Endothelial cell of umbilical vein (primary cell): Measurements from ENCODE around the gene SLC7A6. TPM values are rescaled to one million over a fixed set of nuclear protein-coding genes. Genes with fewer than 3 reads are reported as not detected.

ENCODE experiments used
- BruUV-seq: library from RNA; stranded (reverse); fragments of 400-500 nt; replicated peaks from 2 replicates; lab custom pipeline; 2021; lab: Mats Ljungman, UMichigan
- CTCF ChIA-PET: fragments of 300-600, 350-600 bp; sonication (Branson Sonifier 250); formaldehyde crosslinking; loops from one replicate; lab custom pipeline; 2021; ENCODE audit warnings: antibody characterized with exemption, inconsistent platforms; lab: Charles Lee
- POLR2A ChIA-PET: fragments of 300-600, 350-600 bp; sonication (Branson Sonifier 250); formaldehyde crosslinking; loops from one replicate; lab custom pipeline; 2021; ENCODE audit warnings: antibody characterized with exemption, inconsistent platforms; lab: Charles Lee
- DNase-seq: peaks from one replicate; pipeline ENCODE4 v3.0.0-alpha.2; 2011; ENCODE audit warnings: low read depth, low spot score
- FAIRE-seq: peaks from 2 replicates; lab custom pipeline; 2011; peaks lifted over from hg19 to GRCh38; lab: Jason Lieb, UNC
- H2AFZ ChIP-seq: 2 replicates; pipeline ENCODE4 v1.6.0; 2012; ENCODE audit warnings: low read depth, low read length, control low read depth, inconsistent platforms
- H3K27ac ChIP-seq: 2 replicates; pipeline ENCODE4 v1.5.1; 2011; ENCODE audit warnings: low read depth, mild to moderate bottlenecking, control low read depth, low read length, moderate library complexity; ENCODE audit not compliant: insufficient read depth
- H3K27me3 ChIP-seq, 2 experiments: 2 replicates each; pipeline versions ENCODE4 v1.6.0 to v1.6.1; 2011; ENCODE audit warnings: low read length in 2 of 2, mixed read lengths in 1 of 2; ENCODE audit not compliant: control insufficient read depth in 2 of 2, insufficient read depth in 2 of 2
- H3K36me3 ChIP-seq, 2 experiments: 2 replicates in 1 of 2; 3 replicates in 1 of 2; pipeline ENCODE4 v1.5.1; 2011; ENCODE audit warnings: low read length in 2 of 2, mild to moderate bottlenecking in 1 of 2, moderate library complexity in 1 of 2; ENCODE audit not compliant: control insufficient read depth in 2 of 2, insufficient read depth in 2 of 2; ENCODE audit errors: extremely low read depth in 1 of 2
- H3K4me1 ChIP-seq: 3 replicates; pipeline ENCODE4 v1.5.1; 2011; ENCODE audit warnings: mild to moderate bottlenecking, low read length; ENCODE audit not compliant: control insufficient read depth, insufficient read depth; ENCODE audit errors: extremely low read depth
- H3K4me2 ChIP-seq: 2 replicates; pipeline ENCODE4 v1.6.1; 2011; ENCODE audit warnings: low read length, control low read depth, mixed read lengths; ENCODE audit not compliant: insufficient read depth
- H3K4me3 ChIP-seq, 3 experiments: fragments of 200-600 bp in 1 of 3; sonication (generic), shearing (Covaris generic) in 1 of 3; replicated peaks in 1 of 3; 2 replicates each; pipeline ENCODE4 v1.5.1; 2011 to 2016; ENCODE audit warnings: control low read depth in 3 of 3, low read length in 3 of 3, mild to moderate bottlenecking in 2 of 3, inconsistent platforms in 1 of 3, low read depth in 1 of 3, moderate library complexity in 1 of 3; ENCODE audit not compliant: insufficient read depth in 1 of 3
- H3K79me2 ChIP-seq: 2 replicates; pipeline ENCODE4 v1.6.0; 2012; ENCODE audit warnings: low read length, inconsistent platforms; ENCODE audit not compliant: control insufficient read depth, insufficient read depth
- H3K9ac ChIP-seq: replicated peaks from 2 replicates; pipeline ENCODE3; 2011; ENCODE audit warnings: low read length, control low read depth; ENCODE audit not compliant: insufficient read depth; ENCODE audit errors: extremely low read depth
- H3K9me1 ChIP-seq: replicated peaks from 3 replicates; pipeline ENCODE4 v1.6.0; 2011; ENCODE audit warnings: mild to moderate bottlenecking, low read length; ENCODE audit not compliant: control insufficient read depth, insufficient read depth; ENCODE audit errors: extremely low read depth
- H3K9me3 ChIP-seq: replicated peaks from 2 replicates; pipeline ENCODE4 v1.5.1; 2012; ENCODE audit warnings: low read length, inconsistent platforms; ENCODE audit not compliant: control insufficient read depth, insufficient read depth
- H4K20me1 ChIP-seq: replicated peaks from 2 replicates; pipeline ENCODE3; 2011; ENCODE audit warnings: mild to moderate bottlenecking, low read length; ENCODE audit not compliant: control insufficient read depth, insufficient read depth; ENCODE audit errors: extremely low read depth
- CTCF ChIP-seq, 2 donors: IDR thresholded peaks; 1 replicate in 1 of 2; 2 replicates in 1 of 2; pipeline ENCODE4 v1.5.1; 2011; ENCODE audit warnings: low read length in 2 of 2, mild to moderate bottlenecking in 2 of 2, moderate library complexity in 2 of 2, control low read depth in 1 of 2, inconsistent platforms in 1 of 2, low read depth in 1 of 2; ENCODE audit not compliant: insufficient read depth in 1 of 2; ENCODE audit errors: extremely low read depth in 1 of 2
- EZH2 ChIP-seq: IDR thresholded peaks from 2 replicates; pipeline ENCODE4 v1.6.1; 2012; ENCODE audit warnings: borderline replicate concordance, low read depth, mild to moderate bottlenecking, moderate library complexity, low read length, inconsistent platforms; ENCODE audit not compliant: severe bottlenecking
- FOS ChIP-seq: IDR thresholded peaks from 2 replicates; pipeline ENCODE4 v1.6.1; 2011; ENCODE audit warnings: mild to moderate bottlenecking, low read length, moderate library complexity, borderline replicate concordance; ENCODE audit not compliant: insufficient read depth
- GATA2 ChIP-seq: IDR thresholded peaks from 2 replicates; pipeline ENCODE4 v1.7.0; 2011; ENCODE audit warnings: low read depth, mild to moderate bottlenecking, moderate library complexity, mixed read lengths, low read length; ENCODE audit not compliant: insufficient read length, insufficient read depth
- JUN ChIP-seq: IDR thresholded peaks from 2 replicates; pipeline ENCODE4 v1.6.1; 2011; ENCODE audit warnings: borderline replicate concordance, low read depth; ENCODE audit not compliant: insufficient read length, insufficient read depth
- MAX ChIP-seq: IDR thresholded peaks from 2 replicates; pipeline ENCODE4 v1.6.1; 2011; ENCODE audit not compliant: insufficient read depth, insufficient read length
- MYC ChIP-seq: IDR thresholded peaks from one replicate; pipeline ENCODE4 v1.6.1; 2011; ENCODE audit warnings: mild to moderate bottlenecking, low read depth, low read length
- POLR2A ChIP-seq: IDR thresholded peaks from 2 replicates; pipeline ENCODE4 v1.6.1; 2012; ENCODE audit warnings: low read depth, mild to moderate bottlenecking, control low read depth, low read length
- POLR2AphosphoS5 ChIP-seq: IDR thresholded peaks from 2 replicates; pipeline ENCODE4 v1.6.1; 2012; ENCODE audit warnings: low read depth, mild to moderate bottlenecking, control low read depth, low read length, moderate library complexity; ENCODE audit not compliant: insufficient read depth
- dilution Hi-C: fragments of 300-500 bp; cut with MboI; formaldehyde crosslinking; loops from one replicate; pipeline ENCODE4 v1.15.0; 2019; ENCODE audit warnings: low sequenced_read_pairs; ENCODE audit not compliant: extremely low pct_ligation_motif_present
- intact Hi-C: fragments of 100-400 bp; cut with micrococcal nuclease; formaldehyde crosslinking; loops from one replicate; pipeline ENCODE4 v1.10.0; 2022
- polyA plus RNA-seq, 4 experiments: library from polyadenylated mRNA; depleted of rRNA in 3 of 4; stranded (reverse) in 3 of 4; unstranded in 1 of 4; fragments of >200 nt; gene quantifications; 2 replicates each; pipeline versions ENCODE4 v1.2.1 to v1.2.3, GENCODE V29; 2011 to 2012; ENCODE audit warnings: missing spikeins in 1 of 4
- total RNA-seq: library from RNA; stranded (reverse); gene quantifications from 2 replicates; pipeline ENCODE4 v1.2.3, GENCODE V29; 2021

Gene SLC7A6
- total and polyA plus RNA-seq, 2 donors (not counting 3 experiments of a cell fraction or from before 2014, with no cell fraction given), result 68.0 to 86.5 TPM

GRCh38 chr16:68233085-68233834 lies 31.1 kb upstream of the SLC7A6 start:
- intact Hi-C loops, result no loop called here

More at GRCh38 chr16:68233085-68233834, 31.1 kb upstream of the SLC7A6 start:
- Histone ChIP-seq H3K4me1 (peaks cover 13% of the 10 kb centered on the region), H3K27ac (no peak overlapping the region), H3K79me2 (no peaks in the 10 kb centered on the region), H3K9me1 (no peaks in the 10 kb centered on the region), H3K27me3 (no peaks in the 10 kb centered on the region), H3K9me3 (no peaks in the 10 kb centered on the region), H3K9ac (no peak overlapping the region), H2AFZ (no peak overlapping the region), H3K4me2 (no peak overlapping the region), H3K4me3 (no peak overlapping the region), H4K20me1 (no peaks in the 10 kb centered on the region), H3K36me3 (no peaks in the 10 kb centered on the region)
- no peak for DNase-seq
- no TSS peak for BruUV-seq
- TF ChIP-seq FOS, result no peak
- TF ChIP-seq MAX, result no peak
- no peak for TF ChIP-seq POLR2AphosphoS5
- no peak for TF ChIP-seq EZH2
- no peak for TF ChIP-seq MYC
- TF ChIP-seq GATA2, result no peak
- no peak for TF ChIP-seq POLR2A
- no peak for TF ChIP-seq JUN
- TF ChIP-seq CTCF (IDR thresholded peaks at IDR 0.05; ENCODE audit: extremely low read depth in 1 of 2, insufficient read depth in 1 of 2, low read depth in 1 of 2, low read length in 2 of 2), result no peak
- ChIA-PET POLR2A (no interaction called here), CTCF (interaction anchor here (0.6 to 0.8 kb wide), 2 partner anchors 192 to 205 kb away, joined by 3 read pairs; no protein-coding TSS in a partner anchor)
- FAIRE-seq, result no peak
- dilution Hi-C loops, result no loop called here
